Upper lobe of left lung (tissue), 4 donors: ENCODE results near the gene GPN2.

ENCODE experiments used
- CTCF ChIP-seq, 6 experiments: fragments of 450-650 bp in 4 of 6; fragments of 200-600 bp in 2 of 6; sonication (generic) in 2 of 6; IDR thresholded peaks; one replicate each; pipeline ENCODE4 v1.5.1; 2016 to 2019; ENCODE audit warnings: antibody characterized with exemption in 6 of 6
- EP300 ChIP-seq, 4 donors: sonication (generic); formaldehyde crosslinking; IDR thresholded peaks; one replicate each; pipeline ENCODE4 v1.5.1; 2017; ENCODE audit warnings: antibody characterized with exemption in 4 of 4, control low read depth in 2 of 4
- POLR2A ChIP-seq, 4 donors: fragments of 450-650 bp; IDR thresholded peaks; one replicate each; pipeline ENCODE4 v1.5.1; 2016 to 2017; ENCODE audit warnings: antibody characterized with exemption in 4 of 4, mild to moderate bottlenecking in 2 of 4
- POLR2AphosphoS5 ChIP-seq, 2 donors: sonication (generic); formaldehyde crosslinking; IDR thresholded peaks; one replicate each; pipeline ENCODE4 v1.5.1; 2017; ENCODE audit warnings: antibody characterized with exemption in 2 of 2

GRCh38 chr1:26912147-26912490, 22.0 kb upstream of the GPN2 start:
- TF ChIP-seq CTCF (IDR thresholded peaks at IDR 0.05) (no peak), POLR2A (IDR thresholded peaks at IDR 0.05) (no peak), POLR2AphosphoS5 (IDR thresholded peaks at IDR 0.05) (no peak), EP300 (IDR thresholded peaks at IDR 0.05) (no peak)
